ENCODE measurements around the gene MLLT11.

MLLT11 gene

GRCh38 chr1:151060007-151060656 lies at the start of gene MLLT11:
Gene MLLT11, plus strand, starts transcription at chr1:151060397. Its CDS starts 6,828 bp downstream, at chr1:151067225.
- no peak for DNase-seq (ENCODE audit: low read depth)

GRCh38 chr1:151011154-151011850 lies 48.9 kb upstream of the MLLT11 start:
- DNase-seq (ENCODE audit: low read depth) = no peak

- no peak for DNase-seq (ENCODE audit: low read depth)
These were observed 47.3 kb upstream of the MLLT11 start for GRCh38 chr1:151012684-151013471.

- DNase-seq (ENCODE audit: low read depth) = no peak
These were observed 46.7 kb upstream of the MLLT11 start for GRCh38 chr1:151013518-151013917.

- DNase-seq (ENCODE audit: low read depth) = peak; percentile 87
These were observed 35.6 kb upstream of the MLLT11 start for GRCh38 chr1:151024540-151025146.

- DNase-seq (ENCODE audit: low read depth) = no peak
These were observed 33.7 kb upstream of the MLLT11 start for GRCh38 chr1:151026460-151026859.

- DNase-seq (ENCODE audit: low read depth) = no peak
These were observed 28.0 kb upstream of the MLLT11 start for GRCh38 chr1:151032164-151032563.

GRCh38 chr1:151035167-151035566 lies 25.0 kb upstream of the MLLT11 start:
- DNase-seq (ENCODE audit: low read depth) = no peak

GRCh38 chr1:151036356-151036755 lies 23.8 kb upstream of the MLLT11 start, which contains the start of gene BNIPL:
Gene BNIPL, plus strand, starts transcription at chr1:151036586. Its CDS starts 140 bp downstream, at chr1:151036726.
- no peak for DNase-seq (ENCODE audit: low read depth)

- no peak for DNase-seq (ENCODE audit: low read depth)
These were observed 23.2 kb upstream of the MLLT11 start for GRCh38 chr1:151037032-151037431.

- DNase-seq (ENCODE audit: low read depth) = no peak
These were observed 20.7 kb upstream of the MLLT11 start for GRCh38 chr1:151039521-151039920.

GRCh38 chr1:151043163-151043562 lies 17.0 kb upstream of the MLLT11 start:
- no peak for DNase-seq (ENCODE audit: low read depth)

GRCh38 chr1:151047591-151047924 lies 12.6 kb upstream of the MLLT11 start, which contains the start of gene C1orf56:
Gene C1orf56, plus strand, starts transcription at chr1:151047751. Its CDS starts 97 bp downstream, at chr1:151047848.
- DNase-seq (ENCODE audit: low read depth) = peak; percentile 50

- DNase-seq (ENCODE audit: low read depth) = peak; percentile 44
These were observed 12.1 kb upstream of the MLLT11 start for GRCh38 chr1:151047925-151048644.

- no peak for DNase-seq (ENCODE audit: low read depth)
These were observed 11.6 kb upstream of the MLLT11 start for GRCh38 chr1:151048645-151049032.

- DNase-seq (ENCODE audit: low read depth) = no peak
These were observed 10.7 kb upstream of the MLLT11 start for GRCh38 chr1:151049458-151049857.

GRCh38 chr1:151050051-151050688 lies 10.0 kb upstream of the MLLT11 start:
- no peak for DNase-seq (ENCODE audit: low read depth)

GRCh38 chr1:151051356-151052009 lies 8.7 kb upstream of the MLLT11 start:
- DNase-seq (ENCODE audit: low read depth) = no peak

GRCh38 chr1:151054971-151055547 lies 5.1 kb upstream of the MLLT11 start:
- no peak for DNase-seq (ENCODE audit: low read depth)

GRCh38 chr1:151055581-151055980 lies 4.6 kb upstream of the MLLT11 start:
- DNase-seq (ENCODE audit: low read depth) = no peak

Measured in activated T-cell treated with anti-CD3 and anti-CD28 coated beads for 1 hour (primary cell).